Stimulated activated CD8-positive, alpha-beta memory T cell treated with anti-CD3 and anti-CD28 coated beads, Interleukin-15, amount 100 ng/mL, for 48 hours (primary cell): ENCODE data around the gene RAB6D.
"Not testable (repeated sequence)": the region's sequence is repeated elsewhere in the genome, so short reads cannot be mapped to it uniquely, and the experiment has no call there.

Experiments
- DNase-seq, 2 donors: peaks; one replicate each; pipeline ENCODE4 v3.0.0-alpha.2; 2020; ENCODE audit warnings: low read depth in 2 of 2

The RAB6D gene

GRCh38 chr2:131363703-131364186 lies at the start of gene RAB6D:
Gene RAB6D (minus strand): TSS chr2:131364168. CDS start chr2:131363720, 448 bp downstream.
- DNase-seq: not testable (repeated sequence)

GRCh38 chr2:131413148-131413747 lies 49.3 kb upstream of the RAB6D start:
- DNase-seq: no peak

- DNase-seq: no peak
Measured at GRCh38 chr2:131410173-131410572, 46.2 kb upstream of the RAB6D start.

GRCh38 chr2:131408778-131409177 lies 44.8 kb upstream of the RAB6D start:
- DNase-seq: no peak

GRCh38 chr2:131408207-131408606 lies 44.2 kb upstream of the RAB6D start:
- no peak for DNase-seq

GRCh38 chr2:131404753-131405152 lies 40.8 kb upstream of the RAB6D start:
- DNase-seq: no peak

- DNase-seq: no peak
Measured at GRCh38 chr2:131402320-131403039, 38.5 kb upstream of the RAB6D start.

GRCh38 chr2:131400849-131401248 lies 36.9 kb upstream of the RAB6D start:
- no peak for DNase-seq

- DNase-seq: not testable (repeated sequence)
Measured at GRCh38 chr2:131400441-131400840, 36.5 kb upstream of the RAB6D start.

- not testable (repeated sequence) for DNase-seq
Measured at GRCh38 chr2:131396209-131396608, 32.2 kb upstream of the RAB6D start.

- not testable (repeated sequence) for DNase-seq
Measured at GRCh38 chr2:131395024-131395645, 31.2 kb upstream of the RAB6D start.

- DNase-seq: peak in 1 of 2 donors; percentile 3
Measured at GRCh38 chr2:131394147-131394931, 30.4 kb upstream of the RAB6D start.

- not testable (repeated sequence) for DNase-seq
Measured at GRCh38 chr2:131391953-131392352, 28.0 kb upstream of the RAB6D start.

- not testable (repeated sequence) for DNase-seq
Measured at GRCh38 chr2:131391471-131391870, 27.5 kb upstream of the RAB6D start.

GRCh38 chr2:131390495-131391130 lies 26.6 kb upstream of the RAB6D start:
- DNase-seq: not testable (repeated sequence)

- no peak for DNase-seq
Measured at GRCh38 chr2:131389657-131390056, 25.7 kb upstream of the RAB6D start.

GRCh38 chr2:131388834-131389233 lies 24.9 kb upstream of the RAB6D start:
- DNase-seq: not testable (repeated sequence)

GRCh38 chr2:131373111-131373510 lies 9.1 kb upstream of the RAB6D start:
- DNase-seq: not testable (repeated sequence)

- DNase-seq: no peak
Measured at GRCh38 chr2:131369954-131370353, 6.0 kb upstream of the RAB6D start.

- not testable (repeated sequence) for DNase-seq
Measured at GRCh38 chr2:131368493-131369066, 4.6 kb upstream of the RAB6D start.

GRCh38 chr2:131367352-131367751 lies 3.4 kb upstream of the RAB6D start:
- DNase-seq: no peak
